GM12878 (cell line): Measurements from ENCODE around the gene DCUN1D3.

Experiments used
- ATF3 ChIP-seq: IDR thresholded peaks from 2 replicates; pipeline ENCODE4 v1.6.1; 2011; ENCODE audit warnings: low read depth, mild to moderate bottlenecking, low read length, moderate library complexity, borderline replicate concordance; ENCODE audit errors: extremely low read depth
- EZH2 ChIP-seq: IDR thresholded peaks from 2 replicates; pipeline ENCODE4 v1.6.1; 2012; ENCODE audit warnings: low read depth, mild to moderate bottlenecking, control low read depth, inconsistent platforms, low read length, borderline replicate concordance; ENCODE audit not compliant: control insufficient read depth
- YY1 ChIP-seq: IDR thresholded peaks from 2 replicates; pipeline ENCODE4 v1.6.1; 2011; ENCODE audit warnings: low read depth, mild to moderate bottlenecking, low read length
- TF ChIP-seq, protein P1 (sequence below): IDR thresholded peaks from 2 replicates; pipeline ENCODE4 v1.6.1; 2012; ENCODE audit warnings: mild to moderate bottlenecking, low read depth, low read length

DNA sequence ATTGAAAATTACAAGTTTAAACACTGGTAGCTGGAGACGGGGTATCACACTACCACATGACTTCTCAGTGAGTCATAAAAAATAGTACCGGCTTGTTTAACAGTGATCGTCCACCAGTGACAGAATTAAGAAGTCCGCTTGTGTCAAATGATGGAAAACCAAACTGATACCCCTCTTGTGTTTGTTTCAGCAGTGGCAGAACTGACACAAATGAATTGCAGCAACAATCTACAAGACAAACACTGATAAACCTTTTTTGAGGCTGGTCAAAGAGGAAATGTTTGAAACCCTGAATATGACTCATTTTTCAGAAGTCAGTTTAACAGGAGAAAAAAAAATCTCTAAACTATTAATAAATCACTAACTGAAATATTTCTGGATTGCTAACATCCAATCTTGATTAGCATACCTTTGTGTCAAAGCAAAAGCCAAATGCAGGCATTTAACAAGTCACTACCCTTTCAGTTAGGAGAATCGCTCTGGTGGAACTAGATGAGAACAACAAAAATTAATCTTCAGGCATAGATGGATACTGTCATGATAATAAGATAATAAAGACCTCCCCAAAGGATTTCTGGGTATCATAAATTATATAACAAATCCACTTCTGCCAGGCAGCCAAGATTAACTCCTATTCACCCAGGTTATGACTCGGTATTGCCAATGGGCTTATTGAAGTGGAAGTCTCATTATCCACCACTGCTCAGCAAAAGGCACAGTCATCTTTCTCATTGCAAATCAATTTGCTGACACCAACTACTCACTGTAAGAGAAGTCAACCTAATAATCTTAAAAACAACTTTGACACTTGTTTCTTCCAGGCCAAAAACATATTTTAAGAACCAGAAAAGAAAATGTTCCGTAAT, 20.8 kb downstream of the DCUN1D3 start:
- TF ChIP-seq EZH2 = no peak
- no peak for TF ChIP-seq YY1
- TF ChIP-seq, protein P1, sequence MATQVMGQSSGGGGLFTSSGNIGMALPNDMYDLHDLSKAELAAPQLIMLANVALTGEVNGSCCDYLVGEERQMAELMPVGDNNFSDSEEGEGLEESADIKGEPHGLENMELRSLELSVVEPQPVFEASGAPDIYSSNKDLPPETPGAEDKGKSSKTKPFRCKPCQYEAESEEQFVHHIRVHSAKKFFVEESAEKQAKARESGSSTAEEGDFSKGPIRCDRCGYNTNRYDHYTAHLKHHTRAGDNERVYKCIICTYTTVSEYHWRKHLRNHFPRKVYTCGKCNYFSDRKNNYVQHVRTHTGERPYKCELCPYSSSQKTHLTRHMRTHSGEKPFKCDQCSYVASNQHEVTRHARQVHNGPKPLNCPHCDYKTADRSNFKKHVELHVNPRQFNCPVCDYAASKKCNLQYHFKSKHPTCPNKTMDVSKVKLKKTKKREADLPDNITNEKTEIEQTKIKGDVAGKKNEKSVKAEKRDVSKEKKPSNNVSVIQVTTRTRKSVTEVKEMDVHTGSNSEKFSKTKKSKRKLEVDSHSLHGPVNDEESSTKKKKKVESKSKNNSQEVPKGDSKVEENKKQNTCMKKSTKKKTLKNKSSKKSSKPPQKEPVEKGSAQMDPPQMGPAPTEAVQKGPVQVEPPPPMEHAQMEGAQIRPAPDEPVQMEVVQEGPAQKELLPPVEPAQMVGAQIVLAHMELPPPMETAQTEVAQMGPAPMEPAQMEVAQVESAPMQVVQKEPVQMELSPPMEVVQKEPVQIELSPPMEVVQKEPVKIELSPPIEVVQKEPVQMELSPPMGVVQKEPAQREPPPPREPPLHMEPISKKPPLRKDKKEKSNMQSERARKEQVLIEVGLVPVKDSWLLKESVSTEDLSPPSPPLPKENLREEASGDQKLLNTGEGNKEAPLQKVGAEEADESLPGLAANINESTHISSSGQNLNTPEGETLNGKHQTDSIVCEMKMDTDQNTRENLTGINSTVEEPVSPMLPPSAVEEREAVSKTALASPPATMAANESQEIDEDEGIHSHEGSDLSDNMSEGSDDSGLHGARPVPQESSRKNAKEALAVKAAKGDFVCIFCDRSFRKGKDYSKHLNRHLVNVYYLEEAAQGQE = no peak
- TF ChIP-seq ATF3 = no peak
